Erythroblast (primary cell): ENCODE results near the gene ENGASE.

Source experiments
- GATA1 ChIP-seq: IDR thresholded peaks from 2 replicates; pipeline ENCODE4 v1.6.1; 2011; ENCODE audit warnings: low read depth, mild to moderate bottlenecking, control low read depth, low read length, moderate library complexity
- POLR2A ChIP-seq: IDR thresholded peaks from 2 replicates; pipeline ENCODE4 v1.6.1; 2011; ENCODE audit warnings: mild to moderate bottlenecking, low read length

DNA sequence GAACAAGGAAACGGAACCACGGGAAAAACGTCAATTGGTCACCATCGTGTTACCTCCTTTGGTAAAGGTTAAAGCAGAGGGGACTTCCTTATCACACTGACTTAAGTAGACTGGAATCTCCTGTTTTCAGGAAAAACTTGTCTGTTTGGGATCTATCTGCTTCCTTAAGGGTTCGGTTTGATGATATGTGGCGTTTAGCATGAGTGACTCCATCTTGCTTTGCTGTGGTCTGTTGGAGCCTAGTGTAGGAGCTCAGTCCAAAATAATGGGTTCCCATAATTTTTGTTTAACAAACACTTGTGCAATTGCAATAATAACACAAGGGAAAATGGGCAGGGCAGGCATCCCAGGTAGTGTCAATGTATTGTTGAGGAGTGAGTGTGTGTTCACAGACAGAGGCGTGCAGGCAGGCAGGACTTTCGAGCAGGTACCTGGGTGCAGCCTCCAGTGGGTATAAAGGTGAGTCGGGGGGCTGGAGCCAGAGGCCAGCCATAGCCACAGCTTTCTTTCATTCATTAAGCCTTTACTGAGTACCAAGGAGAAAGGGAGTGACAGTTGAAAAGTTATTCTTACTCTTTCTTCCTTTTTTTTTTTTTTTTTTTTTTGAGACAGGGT, 4.3 kb upstream of the ENGASE start:
- no peak for TF ChIP-seq POLR2A
- TF ChIP-seq GATA1, result no peak
